Testis (tissue), 3 donors: ENCODE data around the gene OSCP1. TPM values are rescaled to one million over a fixed set of nuclear protein-coding genes. Genes with fewer than 3 reads are reported as not detected.
"Not testable (repeated sequence)": the region's sequence is repeated elsewhere in the genome, so short reads cannot be mapped to it uniquely, and the experiment has no call there.

Source experiments
- DNase-seq: peaks from one replicate; pipeline ENCODE4 v3.0.0-alpha.2; 2019
- H3K27ac ChIP-seq, 2 donors: fragments of 200-600 bp; sonication (generic); one replicate each; pipeline ENCODE4 v1.5.1; 2019
- H3K27me3 ChIP-seq: fragments of 200-600 bp; sonication (generic); one replicate; pipeline ENCODE4 v1.5.1; 2019
- H3K36me3 ChIP-seq: fragments of 200-600 bp; sonication (generic); one replicate; pipeline ENCODE4 v1.5.1; 2017; ENCODE audit warnings: low read depth; ENCODE audit errors: missing control alignments
- H3K4me1 ChIP-seq: fragments of 200-600 bp; sonication (generic); one replicate; pipeline ENCODE4 v1.5.1; 2019
- H3K4me3 ChIP-seq, 2 donors: fragments of 200-600 bp; sonication (generic); one replicate each; pipeline ENCODE4 v1.5.1; 2017 to 2019
- H3K9me3 ChIP-seq: fragments of 200-600 bp; sonication (generic); one replicate; pipeline ENCODE4 v1.5.1; 2017
- CTCF ChIP-seq, 3 experiments: fragments of 450-650 bp in 2 of 3; fragments of 200-600 bp in 1 of 3; sonication (generic) in 1 of 3; IDR thresholded peaks; one replicate each; pipeline ENCODE4 v1.5.1; 2016 to 2019; ENCODE audit warnings: antibody characterized with exemption in 3 of 3, mild to moderate bottlenecking in 2 of 3, moderate library complexity in 1 of 3
- POLR2A ChIP-seq: fragments of 450-650 bp; IDR thresholded peaks from one replicate; pipeline ENCODE4 v1.6.1; 2017; ENCODE audit warnings: antibody characterized with exemption, mild to moderate bottlenecking, moderate library complexity
- WGBS, 2 donors: methylation state at CpG; one replicate each; pipeline ENCODE4 v1.1.5; 2018; 5-methylcytosine and 5-hydroxymethylcytosine counted together
- intact Hi-C: fragments of 100-400 bp; cut with DNase I; formaldehyde crosslinking; loops from one replicate; pipeline ENCODE4 v1.15.1; 2023; ENCODE audit warnings: low total_unique reads
- polyA plus RNA-seq: library from polyadenylated mRNA; stranded (reverse); fragments of 350-450 nt; fragmentation: Illumina TruSeq; extraction: RNeasy Lipid Tissue Mini Kit (QIAGEN cat#74804); gene quantifications from one replicate; pipeline ENCODE4 v1.2.3, GENCODE V29; 2014; ENCODE audit warnings: low read depth, low replicate concordance; ENCODE audit not compliant: insufficient read depth
- total RNA-seq, 2 donors: library from RNA; depleted of rRNA; stranded (reverse); fragments of >200 nt; gene quantifications; one replicate each; pipeline ENCODE4 v1.2.3, GENCODE V29; 2016

Gene OSCP1
- total and polyA plus RNA-seq, 3 donors from 2014 or later, result 50.7 to 199 (median 72.1) TPM

DNA sequence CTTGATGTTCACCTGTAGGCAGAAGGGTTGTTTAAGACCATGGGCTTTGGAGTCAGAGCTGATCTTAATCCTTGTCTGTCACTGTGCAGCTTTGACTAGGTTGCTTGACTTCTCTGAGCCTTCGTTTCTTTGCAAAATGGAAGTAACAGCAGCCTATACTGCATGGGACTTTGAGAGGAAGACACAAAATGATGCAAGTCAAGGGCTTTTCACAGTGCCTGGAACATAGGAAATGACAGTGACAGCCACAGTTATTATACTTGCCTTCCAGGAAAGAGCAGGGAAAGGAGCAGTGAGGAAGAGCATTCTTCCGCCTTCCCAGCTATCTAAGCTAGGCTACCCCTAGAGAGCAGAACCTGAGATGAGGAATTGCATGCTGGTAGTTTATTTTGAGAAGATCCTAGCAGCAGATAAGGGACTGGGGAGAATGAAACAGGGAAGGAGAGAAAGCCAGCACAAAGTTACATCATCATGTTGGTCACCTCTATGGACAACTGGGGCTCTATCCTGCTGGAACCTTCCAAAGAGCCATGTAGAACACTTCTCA, 29.3 kb upstream of the OSCP1 start:
- intact Hi-C loops, result no loop called here

GRCh38 chr1:36477615-36478014, 27.4 kb upstream of the OSCP1 start:
- 89 to 97% methylated on average over 13 of the region's 13 CpGs for WGBS, 2 donors
- H3K36me3 ChIP-seq, DNase-seq: not testable (repeated sequence)

More for the DNA sequence above, 29.3 kb upstream of the OSCP1 start:
- 85 to 96% methylated on average over 2 of the region's 2 CpGs for WGBS, 2 donors
- Histone ChIP-seq H3K36me3 (no peaks in the 10 kb centered on the region), H3K9me3 (no peaks in the 10 kb centered on the region), H3K27me3 (no peaks in the 10 kb centered on the region), H3K27ac (no peak overlapping the region), H3K4me1 (no peaks in the 10 kb centered on the region), H3K4me3 (no peak overlapping the region)
- TF ChIP-seq CTCF (IDR thresholded peaks at IDR 0.05) (no peak), POLR2A (no peak)
- DNase-seq, result no peak

DNA sequence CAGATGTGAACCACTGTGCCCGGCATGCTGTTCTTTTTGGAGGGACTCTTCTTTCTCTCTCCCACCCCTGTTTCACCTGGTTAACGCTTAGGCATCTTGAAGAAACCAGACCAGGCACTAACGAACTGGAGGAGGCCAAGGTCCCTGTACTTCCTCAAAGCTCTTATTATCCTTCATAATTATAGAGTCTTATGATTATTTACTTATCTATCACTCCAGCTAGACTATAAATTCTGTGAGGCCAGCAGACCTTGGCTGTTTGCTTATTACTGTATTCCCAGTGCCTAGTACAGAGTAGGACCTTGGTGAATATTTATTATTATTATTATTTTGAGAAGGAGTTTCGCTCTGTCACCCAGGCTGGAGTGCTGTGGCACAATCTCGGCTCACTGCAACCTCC, 26.7 kb upstream of the OSCP1 start:
- H3K36me3 ChIP-seq, result no peaks in the 10 kb centered on the region
- H3K27me3 ChIP-seq, result no peaks in the 10 kb centered on the region
- intact Hi-C loops, result no loop called here
- no peaks in the 10 kb centered on the region for H3K4me1 ChIP-seq
- H3K9me3 ChIP-seq, result no peaks in the 10 kb centered on the region
- H3K27ac ChIP-seq, result no peak overlapping the region
- WGBS, 2 donors, result 78 to 81% methylated on average over 5 of the region's 5 CpGs
- DNase-seq, result no peak
- TF ChIP-seq POLR2A (no peak), CTCF (IDR thresholded peaks at IDR 0.05) (no peak)
- no peak overlapping the region for H3K4me3 ChIP-seq

More at GRCh38 chr1:36477615-36478014, 27.4 kb upstream of the OSCP1 start:
- intact Hi-C loops, H3K27me3 ChIP-seq, H3K4me3 ChIP-seq, H3K27ac ChIP-seq, H3K4me1 ChIP-seq, H3K9me3 ChIP-seq: not testable (repeated sequence)

DNA sequence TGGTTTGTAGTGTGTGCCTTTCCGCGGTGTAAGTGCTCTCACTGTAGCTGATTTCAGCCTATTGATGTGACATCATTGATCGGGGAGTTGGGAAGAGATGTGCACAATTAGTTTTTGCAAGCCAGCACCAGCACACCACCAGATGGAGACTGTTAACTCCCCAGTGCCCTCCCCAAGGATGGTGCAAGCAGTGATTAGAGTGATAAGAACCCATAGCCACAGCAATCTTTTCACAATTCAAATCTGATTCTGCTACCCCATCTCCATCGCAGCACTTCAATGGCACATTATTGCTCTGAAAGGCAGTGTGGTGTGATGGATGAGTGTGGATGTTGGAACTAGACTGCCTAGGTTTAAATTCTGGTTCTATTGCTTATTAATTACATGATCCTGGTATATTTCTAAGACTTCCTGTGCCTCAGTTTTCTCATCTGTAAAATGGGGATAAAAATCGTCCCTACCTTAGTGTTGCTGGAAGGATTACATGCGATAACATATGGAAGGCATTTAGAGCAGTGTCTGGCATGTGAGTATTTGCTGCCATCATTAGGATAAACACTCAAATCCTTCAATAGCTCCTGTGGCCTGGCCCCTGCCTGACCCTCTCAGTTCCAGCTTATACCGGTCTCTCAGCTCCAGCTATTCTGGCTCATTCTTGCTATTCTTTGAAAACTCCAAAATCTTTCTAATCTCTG, 25.8 kb upstream of the OSCP1 start:
- TF ChIP-seq POLR2A, result no peak
- no peaks in the 10 kb centered on the region for H3K9me3 ChIP-seq
- DNase-seq, result no peak
- no peak overlapping the region for H3K4me3 ChIP-seq
- H3K27me3 ChIP-seq, result no peaks in the 10 kb centered on the region
- no peak overlapping the region for H3K27ac ChIP-seq
- 85% methylated on average over 7 of the region's 7 CpGs for WGBS, 2 donors
- no peaks in the 10 kb centered on the region for H3K36me3 ChIP-seq
- intact Hi-C loops, result no loop called here
- H3K4me1 ChIP-seq, result no peaks in the 10 kb centered on the region

DNA sequence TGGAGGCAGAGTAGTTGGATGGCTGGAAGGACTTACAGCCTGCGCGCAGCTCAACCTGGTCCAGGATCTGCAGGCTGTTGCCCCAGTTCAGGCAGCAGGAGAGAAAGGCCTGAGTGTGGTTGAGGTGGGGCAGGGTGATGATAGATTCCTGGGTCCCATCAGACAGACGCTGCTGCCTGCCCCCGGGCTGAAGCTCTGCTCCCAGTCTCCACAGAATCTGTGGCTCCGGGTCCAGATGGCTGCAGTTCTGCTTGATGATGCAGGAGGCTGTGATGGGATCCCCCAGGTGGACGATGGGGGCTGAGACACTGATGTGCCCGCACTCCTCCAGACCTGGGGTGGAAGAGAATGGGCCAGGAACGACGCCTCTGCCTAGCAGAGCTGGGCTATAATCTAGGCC, 25.1 kb upstream of the OSCP1 start:
- Histone ChIP-seq H3K4me1 (no peaks in the 10 kb centered on the region), H3K9me3 (no peaks in the 10 kb centered on the region), H3K36me3 (no peaks in the 10 kb centered on the region), H3K4me3 (no peak overlapping the region), H3K27me3 (no peaks in the 10 kb centered on the region), H3K27ac (no peak overlapping the region)
- DNase-seq, result no peak
- intact Hi-C loops, result no loop called here
- WGBS, 2 donors, result 72 to 73% methylated on average over 4 to 7 of the region's 9 CpGs
- TF ChIP-seq CTCF (IDR thresholded peaks at IDR 0.05) (no peak), POLR2A (no peak)

DNA sequence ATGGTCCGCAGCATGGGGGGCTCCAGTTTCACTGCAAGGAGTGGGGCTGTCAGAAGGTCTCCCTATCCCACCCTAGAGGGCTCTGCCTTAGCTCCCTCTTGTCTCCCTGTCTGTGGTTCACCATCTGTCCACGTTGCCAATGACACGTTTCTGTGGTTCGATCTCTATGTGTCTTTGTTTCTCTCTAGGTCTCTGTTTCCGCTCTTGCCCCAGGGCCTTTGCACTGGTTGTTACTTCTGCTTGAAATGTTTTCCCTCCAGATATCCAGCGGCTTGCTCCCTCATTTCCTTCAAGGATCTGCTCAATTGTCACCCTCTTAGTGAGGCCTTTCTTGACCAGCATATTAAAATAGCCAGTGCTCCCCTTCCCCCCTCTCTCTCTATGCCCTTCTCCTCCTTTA, 22.4 kb upstream of the OSCP1 start:
- no peak for DNase-seq
- no peaks in the 10 kb centered on the region for H3K36me3 ChIP-seq
- 77 to 94% methylated on average over 5 to 6 of the region's 6 CpGs for WGBS, 2 donors
- H3K4me1 ChIP-seq, result no peaks in the 10 kb centered on the region
- H3K27me3 ChIP-seq, result no peaks in the 10 kb centered on the region
- no peaks in the 10 kb centered on the region for H3K9me3 ChIP-seq
- intact Hi-C loops, result no loop called here
- H3K4me3 ChIP-seq, result no peak overlapping the region
- TF ChIP-seq CTCF (IDR thresholded peaks at IDR 0.05) (no peak), POLR2A (no peak)
- H3K27ac ChIP-seq, result no peak overlapping the region
